ENCODE data around the gene TOMT. TPM values are rescaled to one million over a fixed set of nuclear protein-coding genes. Genes with fewer than 3 reads are reported as not detected.

The TOMT gene
- total RNA-seq, 3 donors from 2014 or later (not counting 1 experiment from before 2014, with no cell fraction given) = not detected

- no peaks in the 10 kb centered on the region for H3K9me3 ChIP-seq (ENCODE audit: control insufficient read depth, insufficient read depth, low read length)
- TF ChIP-seq CTCF (IDR thresholded peaks at IDR 0.05) = no peak
- H3K9me3 Mint-ChIP-seq = no peaks in the 10 kb centered on the region
- H3K27ac Mint-ChIP-seq = no peak overlapping the region
- DNase-seq = no peak
- no peak overlapping the region for H3K27ac ChIP-seq (ENCODE audit: low read length)
- H3K4me3 Mint-ChIP-seq = no peak overlapping the region
- H3K4me1 Mint-ChIP-seq = no peaks in the 10 kb centered on the region
- no peak overlapping the region for H3K4me3 ChIP-seq (ENCODE audit: low read length)
- peaks cover 9 to 15% of the 10 kb centered on the region in 2 donors for H3K27me3 Mint-ChIP-seq (ENCODE audit: low read depth in 2 of 2)
- no peak for ATAC-seq
- 91% methylated on average over 14 of the region's 14 CpGs for WGBS (ENCODE audit: insufficient coverage)
- no peaks in the 10 kb centered on the region for H3K36me3 Mint-ChIP-seq
- H3K36me3 ChIP-seq (ENCODE audit: control insufficient read depth, insufficient read depth, low read length) = no peaks in the 10 kb centered on the region
- intact Hi-C loops (cut with micrococcal nuclease) = no loop called here
- no peaks in the 10 kb centered on the region for H3K27me3 ChIP-seq (ENCODE audit: control insufficient read depth, insufficient read depth, low read length)
- peaks cover 3% of the 10 kb centered on the region for H3K4me1 ChIP-seq (ENCODE audit: control insufficient read depth, insufficient read depth, low read length)
Observed at GRCh38 chr11:72135891-72136683, 30.4 kb downstream of the TOMT start.

- WGBS (ENCODE audit: insufficient coverage) = 95% methylated on average over 4 of the region's 4 CpGs
Observed at GRCh38 chr11:72136684-72137262, 31.0 kb downstream of the TOMT start.

GRCh38 chr11:72138821-72139390 lies 33.2 kb downstream of the TOMT start:
- H3K36me3 Mint-ChIP-seq = no peaks in the 10 kb centered on the region
- intact Hi-C loops (cut with micrococcal nuclease) = no loop called here
- no peak overlapping the region for H3K4me3 Mint-ChIP-seq
- H3K36me3 ChIP-seq (ENCODE audit: control insufficient read depth, insufficient read depth, low read length) = no peaks in the 10 kb centered on the region
- ATAC-seq (no peak), DNase-seq (no peak)
- WGBS (ENCODE audit: insufficient coverage) = 84% methylated on average over 9 of the region's 12 CpGs
- peaks cover 5% of the 10 kb centered on the region for H3K4me1 ChIP-seq (ENCODE audit: control insufficient read depth, insufficient read depth, low read length)
- no peaks in the 10 kb centered on the region for H3K9me3 Mint-ChIP-seq
- H3K27ac Mint-ChIP-seq = no peak overlapping the region
- peaks cover 2 to 3% of the 10 kb centered on the region in 2 donors for H3K4me1 Mint-ChIP-seq
- no peaks in the 10 kb centered on the region for H3K27me3 ChIP-seq (ENCODE audit: control insufficient read depth, insufficient read depth, low read length)
- H3K27ac ChIP-seq (ENCODE audit: low read length) = no peak overlapping the region
- no peaks in the 10 kb centered on the region for H3K9me3 ChIP-seq (ENCODE audit: control insufficient read depth, insufficient read depth, low read length)
- no peak overlapping the region for H3K4me3 ChIP-seq (ENCODE audit: low read length)
- TF ChIP-seq CTCF (IDR thresholded peaks at IDR 0.05) = no peak
- peaks cover 0 to 10% of the 10 kb centered on the region in 2 donors for H3K27me3 Mint-ChIP-seq (ENCODE audit: low read depth in 2 of 2)

More at GRCh38 chr11:72136684-72137262, 31.0 kb downstream of the TOMT start:
- no peaks in the 10 kb centered on the region for H3K9me3 ChIP-seq (ENCODE audit: control insufficient read depth, insufficient read depth, low read length)
- H3K9me3 Mint-ChIP-seq = no peaks in the 10 kb centered on the region
- DNase-seq (no peak), ATAC-seq (no peak)
- no peaks in the 10 kb centered on the region for H3K36me3 ChIP-seq (ENCODE audit: control insufficient read depth, insufficient read depth, low read length)
- no peak overlapping the region for H3K4me3 Mint-ChIP-seq
- no peaks in the 10 kb centered on the region for H3K4me1 Mint-ChIP-seq
- no peak overlapping the region for H3K4me3 ChIP-seq (ENCODE audit: low read length)
- no peak overlapping the region for H3K27ac ChIP-seq (ENCODE audit: low read length)
- H3K27me3 ChIP-seq (ENCODE audit: control insufficient read depth, insufficient read depth, low read length) = no peaks in the 10 kb centered on the region
- peaks cover 9 to 18% of the 10 kb centered on the region in 2 donors for H3K27me3 Mint-ChIP-seq (ENCODE audit: low read depth in 2 of 2)
- intact Hi-C loops (cut with micrococcal nuclease) = no loop called here
- TF ChIP-seq CTCF (IDR thresholded peaks at IDR 0.05) = no peak
- H3K27ac Mint-ChIP-seq = no peak overlapping the region
- H3K4me1 ChIP-seq (ENCODE audit: control insufficient read depth, insufficient read depth, low read length) = peaks cover 3% of the 10 kb centered on the region
- no peaks in the 10 kb centered on the region for H3K36me3 Mint-ChIP-seq

All from natural killer cell (primary cell).